Colonic mucosa (tissue), 4 donors: Measurements from ENCODE around the gene KBTBD3. TPM values are rescaled to one million over a fixed set of nuclear protein-coding genes. Genes with fewer than 3 reads are reported as not detected.

ENCODE experiments used
- DNase-seq: peaks from one replicate; pipeline ENCODE4 v3.0.0-alpha.2; 2020
- H3K27ac ChIP-seq: fragments of 200-600 bp; one replicate; pipeline ENCODE4 v1.8.0; 2021
- H3K27me3 ChIP-seq: fragments of 200-600 bp; one replicate; pipeline ENCODE4 v1.8.0; 2021
- H3K36me3 ChIP-seq: fragments of 200-600 bp; one replicate; pipeline ENCODE4 v1.8.0; 2021
- H3K4me1 ChIP-seq: fragments of 200-600 bp; one replicate; pipeline ENCODE4 v1.8.0; 2021; ENCODE audit warnings: mild to moderate bottlenecking
- H3K4me3 ChIP-seq: fragments of 200-600 bp; one replicate; pipeline ENCODE4 v1.8.0; 2021
- H3K9ac ChIP-seq, 2 donors: one replicate each; pipeline ENCODE4 v1.7.0; 2013; ENCODE audit warnings: control low read depth in 2 of 2, low read depth in 2 of 2, low read length in 2 of 2
- H3K9me3 ChIP-seq: fragments of 200-600 bp; one replicate; pipeline ENCODE4 v1.8.0; 2021
- CTCF ChIP-seq: fragments of 200-600 bp; IDR thresholded peaks from one replicate; pipeline ENCODE4 v1.8.0; 2022; ENCODE audit warnings: antibody characterized with exemption, mild to moderate bottlenecking
- intact Hi-C: fragments of 100-400 bp; cut with DNase I; formaldehyde crosslinking; loops from one replicate; pipeline ENCODE4 v1.14.1; 2022
- total RNA-seq, 2 donors: library from RNA; stranded (reverse); fragmentation: NEBNext Ultra II Directional in 1 of 2; extraction: Animal tissue kit (Norgen Biotek cat#: 25700) in 1 of 2; gene quantifications; one replicate each; pipeline ENCODE4 v1.2.1, GENCODE V29; 2021
- donor health status: healthy.
- donor health status: DM: no; HTN: no; CAD: no.
- donor health status: DM: no; HTN: no; CAD: no.

The KBTBD3 gene
- total RNA-seq, 2 donors from 2014 or later = 6.6 to 6.7 TPM

GRCh38 chr11:106098893-106099553, 21.9 kb upstream of the KBTBD3 start:
- Histone ChIP-seq H3K36me3 (no peaks in the 10 kb centered on the region), H3K4me3 (no peak overlapping the region), H3K9me3 (no peaks in the 10 kb centered on the region), H3K27ac (no peak overlapping the region), H3K9ac (no peak overlapping the region), H3K4me1 (no peaks in the 10 kb centered on the region), H3K27me3 (no peaks in the 10 kb centered on the region)
- intact Hi-C loops = no loop called here
- no peak for DNase-seq
- no peak for TF ChIP-seq CTCF

DNA sequence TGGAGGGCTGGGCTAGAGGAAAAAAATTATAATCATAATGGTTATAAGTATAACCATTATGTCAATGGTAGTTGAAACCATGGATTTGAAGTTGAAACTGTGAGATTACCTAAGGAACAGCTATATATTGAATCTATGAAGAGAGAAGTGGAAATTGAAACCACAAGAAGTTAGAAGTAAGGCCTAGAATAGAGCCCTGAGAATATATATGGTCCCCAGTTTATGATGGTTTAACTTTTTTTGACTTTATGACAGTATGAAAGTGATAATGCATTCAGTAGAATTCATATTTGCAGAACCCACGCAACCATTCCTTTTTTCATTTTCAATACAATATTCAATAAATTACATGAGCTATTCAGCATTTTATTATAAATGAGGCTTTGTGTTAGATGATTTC, 15.3 kb upstream of the KBTBD3 start:
- Histone ChIP-seq H3K4me3 (no peak overlapping the region), H3K27ac (no peak overlapping the region), H3K4me1 (peaks cover 2% of the 10 kb centered on the region), H3K9ac (no peak overlapping the region), H3K36me3 (no peaks in the 10 kb centered on the region), H3K9me3 (no peaks in the 10 kb centered on the region), H3K27me3 (no peaks in the 10 kb centered on the region)
- intact Hi-C loops = no loop called here
- DNase-seq = no peak
- no peak for TF ChIP-seq CTCF

DNA sequence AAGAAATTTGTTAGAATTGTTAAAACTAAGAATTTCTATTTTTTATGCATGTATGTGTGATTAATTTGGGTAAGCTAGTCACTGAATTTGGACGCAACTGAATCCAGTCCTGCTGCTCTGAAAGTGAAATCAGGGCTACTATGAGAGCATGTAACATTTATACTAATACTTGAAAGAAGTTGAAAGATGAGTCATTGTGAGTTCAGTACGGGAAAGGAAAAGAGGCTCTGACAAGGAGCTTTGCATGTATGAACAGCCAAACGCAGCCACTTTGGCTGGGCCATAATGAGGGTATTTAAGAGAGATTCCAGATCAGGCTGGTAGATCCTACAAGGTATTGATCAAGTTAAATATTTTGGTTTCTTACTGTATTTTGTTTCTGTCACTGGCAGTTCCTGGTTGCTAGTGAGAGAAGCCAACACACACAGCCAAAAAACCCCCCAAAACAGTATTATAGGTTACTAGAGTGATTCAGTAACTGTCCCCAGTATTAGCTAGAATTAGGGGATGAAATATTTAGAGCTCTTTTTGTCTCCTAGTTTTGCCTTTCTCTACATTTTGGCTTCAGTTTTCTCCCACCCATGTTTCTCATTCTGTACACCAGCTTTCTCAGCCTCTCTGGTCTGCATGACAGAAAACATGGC, 14.5 kb upstream of the KBTBD3 start:
- no peak overlapping the region for H3K9ac ChIP-seq
- no peak for DNase-seq
- no peak overlapping the region for H3K27ac ChIP-seq
- no peak for TF ChIP-seq CTCF
- intact Hi-C loops = no loop called here
- no peaks in the 10 kb centered on the region for H3K27me3 ChIP-seq
- no peak overlapping the region for H3K4me3 ChIP-seq
- H3K9me3 ChIP-seq = no peaks in the 10 kb centered on the region
- H3K36me3 ChIP-seq = no peaks in the 10 kb centered on the region
- H3K4me1 ChIP-seq = peaks cover 4% of the 10 kb centered on the region

DNA sequence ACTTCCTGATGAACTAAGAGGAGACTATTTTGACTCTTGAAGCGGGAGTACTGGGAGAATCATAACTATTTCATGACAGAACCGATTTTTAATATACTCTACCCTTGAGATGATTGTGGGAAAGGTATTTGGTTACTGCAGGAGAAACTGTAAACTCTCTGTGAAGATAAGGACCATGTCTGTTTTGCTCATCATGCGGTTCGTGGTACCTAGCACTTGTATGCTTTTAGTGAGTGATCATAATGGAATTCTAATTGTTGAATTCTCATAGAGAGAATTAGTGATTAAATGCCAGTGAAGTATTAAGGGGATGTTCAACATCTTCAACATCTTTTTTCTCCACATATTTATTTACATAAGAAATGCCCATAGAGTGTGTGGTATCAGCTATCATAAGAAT, 11.7 kb upstream of the KBTBD3 start:
- intact Hi-C loops = no loop called here

DNA sequence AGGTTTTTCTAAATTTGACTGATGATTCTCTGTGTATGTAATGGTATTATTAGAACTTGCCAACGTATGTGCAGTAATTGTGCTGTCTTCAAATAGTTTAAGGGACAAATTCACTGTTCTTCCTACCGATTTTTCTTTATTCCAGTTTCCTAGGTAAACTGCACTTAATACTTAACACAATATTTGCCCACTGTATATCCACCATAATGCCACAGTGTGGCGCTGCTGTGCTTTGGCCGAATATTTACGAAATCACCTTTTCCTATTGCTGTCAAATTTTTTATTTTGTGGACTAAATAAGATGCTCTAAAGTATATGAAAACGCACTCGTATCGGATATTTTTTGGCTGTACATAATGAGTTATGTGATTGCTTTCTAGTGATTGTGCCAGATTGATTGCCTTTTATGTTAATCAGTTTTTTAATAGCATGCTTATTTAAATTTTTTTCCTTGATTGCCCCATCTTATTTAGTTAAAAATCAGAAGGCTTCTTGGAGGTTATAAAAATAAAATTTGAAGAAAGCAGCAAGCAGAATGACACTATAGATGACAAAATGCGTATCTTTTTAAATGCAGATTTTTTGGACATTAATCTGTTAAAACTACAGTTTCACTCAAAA, 10.8 kb upstream of the KBTBD3 start:
- Histone ChIP-seq H3K4me1 (peaks cover 4% of the 10 kb centered on the region), H3K9ac (no peak overlapping the region), H3K27me3 (no peaks in the 10 kb centered on the region), H3K36me3 (no peaks in the 10 kb centered on the region), H3K4me3 (no peak overlapping the region), H3K27ac (no peak overlapping the region), H3K9me3 (no peaks in the 10 kb centered on the region)
- peak; percentile 75 for TF ChIP-seq CTCF
- intact Hi-C loops = no loop called here
- peak; percentile 28 for DNase-seq

More for the DNA sequence above, 11.7 kb upstream of the KBTBD3 start:
- H3K27me3 ChIP-seq = no peaks in the 10 kb centered on the region
- H3K9ac ChIP-seq = no peak overlapping the region
- peaks cover 4% of the 10 kb centered on the region for H3K4me1 ChIP-seq
- DNase-seq = no peak
- H3K27ac ChIP-seq = no peak overlapping the region
- H3K9me3 ChIP-seq = no peaks in the 10 kb centered on the region
- H3K4me3 ChIP-seq = no peak overlapping the region
- no peaks in the 10 kb centered on the region for H3K36me3 ChIP-seq
- TF ChIP-seq CTCF = no peak
